ENCODE measurements around the gene PACRG. TPM values are rescaled to one million over a fixed set of nuclear protein-coding genes. Genes with fewer than 3 reads are reported as not detected.

The PACRG gene
- total and polyA plus RNA-seq, 10 of the 15 experiments (the other 5 are each of a cell fraction or from before 2014, with no cell fraction given): not detected

DNA sequence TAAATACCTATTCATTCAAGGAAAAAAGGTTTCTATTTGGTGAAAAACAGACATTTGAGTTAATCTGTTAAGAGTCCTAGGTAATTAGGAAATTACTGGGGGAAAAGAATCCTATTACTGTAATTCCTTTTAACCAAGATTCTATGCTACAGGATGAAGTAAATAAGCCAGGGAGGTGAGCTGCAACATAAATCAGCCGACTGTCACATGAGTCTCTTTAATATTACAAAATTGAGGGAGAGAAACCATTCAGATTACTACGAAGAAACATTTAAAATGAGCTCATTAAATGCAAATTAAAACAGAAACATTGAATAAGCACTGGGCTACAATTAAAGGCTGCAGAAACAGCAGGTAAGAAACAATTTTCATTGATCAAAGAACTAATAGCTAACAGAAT is 5.5 kb upstream of the PACRG start (continued):
- no peak for TF ChIP-seq HDAC2 (IDR thresholded peaks at IDR 0.05)
- no peak for TF ChIP-seq RUNX3 (IDR thresholded peaks at IDR 0.05; ENCODE audit: low read length)
- no peak for TF ChIP-seq CBX5 (IDR thresholded peaks at IDR 0.05; ENCODE audit: low read depth)
- TF ChIP-seq SKIL (IDR thresholded peaks at IDR 0.05; ENCODE audit: low read depth, poor library complexity, severe bottlenecking): no peak
- no peak for TF ChIP-seq CEBPB (IDR thresholded peaks at IDR 0.05; ENCODE audit: borderline replicate concordance in 1 of 2, low read depth in 2 of 2, low read length in 2 of 2)
- no peak for TF ChIP-seq ASH2L (IDR thresholded peaks at IDR 0.05; ENCODE audit: borderline replicate concordance, low read depth)
- TF ChIP-seq ETV6 (conservative IDR thresholded peaks at IDR 0.05 in 1 of 2, IDR thresholded peaks at IDR 0.05 in 1 of 2; ENCODE audit: borderline replicate concordance in 1 of 2, low read depth in 1 of 2): no peak
- TF ChIP-seq ZBED1 (IDR thresholded peaks at IDR 0.05; ENCODE audit: borderline replicate concordance): no peak

DNA sequence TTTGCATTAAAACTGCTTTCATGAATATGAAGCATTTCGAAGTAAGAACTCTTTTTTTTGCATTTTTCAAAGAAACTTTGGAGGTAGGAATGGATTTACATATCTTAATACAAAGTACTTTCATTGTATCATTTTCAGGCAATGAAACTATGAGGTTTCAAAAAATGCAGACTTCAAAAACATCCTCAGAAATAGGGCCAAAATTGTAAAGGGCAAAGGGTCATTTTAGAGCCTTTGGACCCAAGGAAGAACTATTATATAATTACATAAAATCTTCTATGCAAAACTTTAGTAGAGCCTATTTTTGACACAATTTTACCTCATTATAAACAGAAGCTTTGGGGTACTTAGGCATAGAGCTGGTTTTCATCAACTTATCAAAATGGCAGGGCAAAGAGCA is 5.1 kb upstream of the PACRG start:
- DNase-seq (ENCODE audit: low read depth, low spot score) (no peak), ATAC-seq (no peak), FAIRE-seq (no peak)
- SMC1A ChIA-PET (ENCODE audit: uncharacterized antibody, unreplicated experiment): no interaction called here
- in situ Hi-C loops (cut with MboI) (no loop called here), intact Hi-C loops (cut with micrococcal nuclease; ENCODE audit: unreplicated experiment) (no loop called here)
- no peak overlapping the region for H3K27ac ChIP-seq (ENCODE audit: control insufficient read depth, insufficient read depth)
- POLR2A ChIA-PET: no interaction called here
- no peaks in the 10 kb centered on the region for H3K79me2 ChIP-seq (ENCODE audit: control insufficient read depth, insufficient read depth, low read length)
- 0% methylated on average over 1 of the region's 1 CpG for WGBS (ENCODE audit: insufficient coverage, insufficient replicate concordance, low lambda C conversion rate, missing lambda C conversion rate)
- CTCF ChIA-PET: no interaction called here
- H4K20me1 ChIP-seq (ENCODE audit: control insufficient read depth, insufficient read depth): no peaks in the 10 kb centered on the region
- RAD21 ChIA-PET (ENCODE audit: unreplicated experiment): no interaction called here
- BruUV-seq (replicated peaks): no TSS peak
- H3K4me2 ChIP-seq (ENCODE audit: control insufficient read depth, insufficient read depth): no peak overlapping the region
- no peak overlapping the region for H3K9ac ChIP-seq (ENCODE audit: control insufficient read depth, insufficient read depth, low read length)
- no peaks in the 10 kb centered on the region for H3K36me3 ChIP-seq (ENCODE audit: control insufficient read depth in 2 of 2, insufficient read depth in 2 of 2, low read length in 1 of 2)
- no peak overlapping the region for H2AFZ ChIP-seq (ENCODE audit: control insufficient read depth, low read depth, low read length)
- H3K4me3 ChIP-seq: no peak overlapping the region
- H3K4me1 ChIP-seq (ENCODE audit: control insufficient read depth, insufficient read depth, low read length): no peaks in the 10 kb centered on the region
- H3K27me3 ChIP-seq (replicated peaks in 1 of 2; ENCODE audit: control insufficient read depth in 2 of 2, insufficient read depth in 2 of 2, low read length in 1 of 2): no peaks in the 10 kb centered on the region
- H3K9me3 ChIP-seq (replicated peaks; ENCODE audit: control insufficient read depth, insufficient read depth, low read length): no peaks in the 10 kb centered on the region
- TF ChIP-seq NFYB (IDR thresholded peaks at IDR 0.05; ENCODE audit: insufficient read depth, low read depth, low read length) (no peak), NFXL1 (IDR thresholded peaks at IDR 0.05; ENCODE audit: borderline replicate concordance) (no peak), LARP7 (IDR thresholded peaks at IDR 0.05) (no peak), SIX5 (IDR thresholded peaks at IDR 0.05; ENCODE audit: low read depth, low read length, severe bottlenecking) (no peak), HDGF (IDR thresholded peaks at IDR 0.05) (no peak), RAD21 (IDR thresholded peaks at IDR 0.05; ENCODE audit: insufficient read depth, low read depth, low read length) (no peak), SPI1 (IDR thresholded peaks at IDR 0.05; ENCODE audit: borderline replicate concordance, insufficient read depth, low read depth, low read length) (no peak), ZNF217 (IDR thresholded peaks at IDR 0.05) (no peak), JUND (IDR thresholded peaks at IDR 0.05; ENCODE audit: low read depth, low read length) (no peak), CREM (IDR thresholded peaks at IDR 0.05; ENCODE audit: low read depth) (no peak), ZSCAN29 (IDR thresholded peaks at IDR 0.05) (no peak)
- TF ChIP-seq, protein P1, sequence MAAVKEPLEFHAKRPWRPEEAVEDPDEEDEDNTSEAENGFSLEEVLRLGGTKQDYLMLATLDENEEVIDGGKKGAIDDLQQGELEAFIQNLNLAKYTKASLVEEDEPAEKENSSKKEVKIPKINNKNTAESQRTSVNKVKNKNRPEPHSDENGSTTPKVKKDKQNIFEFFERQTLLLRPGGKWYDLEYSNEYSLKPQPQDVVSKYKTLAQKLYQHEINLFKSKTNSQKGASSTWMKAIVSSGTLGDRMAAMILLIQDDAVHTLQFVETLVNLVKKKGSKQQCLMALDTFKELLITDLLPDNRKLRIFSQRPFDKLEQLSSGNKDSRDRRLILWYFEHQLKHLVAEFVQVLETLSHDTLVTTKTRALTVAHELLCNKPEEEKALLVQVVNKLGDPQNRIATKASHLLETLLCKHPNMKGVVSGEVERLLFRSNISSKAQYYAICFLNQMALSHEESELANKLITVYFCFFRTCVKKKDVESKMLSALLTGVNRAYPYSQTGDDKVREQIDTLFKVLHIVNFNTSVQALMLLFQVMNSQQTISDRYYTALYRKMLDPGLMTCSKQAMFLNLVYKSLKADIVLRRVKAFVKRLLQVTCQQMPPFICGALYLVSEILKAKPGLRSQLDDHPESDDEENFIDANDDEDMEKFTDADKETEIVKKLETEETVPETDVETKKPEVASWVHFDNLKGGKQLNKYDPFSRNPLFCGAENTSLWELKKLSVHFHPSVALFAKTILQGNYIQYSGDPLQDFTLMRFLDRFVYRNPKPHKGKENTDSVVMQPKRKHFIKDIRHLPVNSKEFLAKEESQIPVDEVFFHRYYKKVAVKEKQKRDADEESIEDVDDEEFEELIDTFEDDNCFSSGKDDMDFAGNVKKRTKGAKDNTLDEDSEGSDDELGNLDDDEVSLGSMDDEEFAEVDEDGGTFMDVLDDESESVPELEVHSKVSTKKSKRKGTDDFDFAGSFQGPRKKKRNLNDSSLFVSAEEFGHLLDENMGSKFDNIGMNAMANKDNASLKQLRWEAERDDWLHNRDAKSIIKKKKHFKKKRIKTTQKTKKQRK (IDR thresholded peaks at IDR 0.05; ENCODE audit: low read depth, low read length): no peak
